ENCODE measurements around the gene TFB1M. TPM values are rescaled to one million over a fixed set of nuclear protein-coding genes. Genes with fewer than 3 reads are reported as not detected.

TFB1M gene
- total RNA-seq, 1 experiment from 2014 or later: 19.5 TPM

- no peak overlapping the region for H2AFZ ChIP-seq
- H3K9me3 ChIP-seq (ENCODE audit: insufficient read depth, low read depth): no peaks in the 10 kb centered on the region
- no peak for DNase-seq
- H3K4me1 ChIP-seq (replicated peaks; ENCODE audit: insufficient read depth): no peaks in the 10 kb centered on the region
- 0 out of 2 replicates have a peak, but pooled peaks cover 4% of the 10 kb centered on the region for H3K36me3 ChIP-seq (ENCODE audit: low read depth)
- TF ChIP-seq EZH2 (IDR thresholded peaks at IDR 0.05; ENCODE audit: low read depth) (no peak), CTCF (conservative IDR thresholded peaks at IDR 0.05) (no peak)
- ChIA-PET POLR2A (ENCODE audit: unreplicated experiment) (no interaction called here), CTCF (no interaction called here)
- intact Hi-C loops (cut with micrococcal nuclease; ENCODE audit: unreplicated experiment): no loop called here
- no peaks in the 10 kb centered on the region; the same call in 1 of the 2 replicates for H3F3A ChIP-seq (ENCODE audit: insufficient read depth, low read depth)
- no TSS peak for BruUV-seq (replicated peaks)
- H3K27me3 ChIP-seq (ENCODE audit: insufficient read depth, low read depth): no peaks in the 10 kb centered on the region
- no peaks in the 10 kb centered on the region for H4K20me1 ChIP-seq (ENCODE audit: insufficient read depth)
- H3K9me2 ChIP-seq (ENCODE audit: insufficient read depth): no peaks in the 10 kb centered on the region
- H3K27ac ChIP-seq: no peak overlapping the region
- no peak overlapping the region for H3K4me3 ChIP-seq
- H3K79me2 ChIP-seq (ENCODE audit: low read depth): no peaks in the 10 kb centered on the region
- no peak overlapping the region for H3K4me2 ChIP-seq
These were observed 23.8 kb downstream of the TFB1M start for GRCh38 chr6:155290491-155290890.

GRCh38 chr6:155287762-155288161, 26.5 kb downstream of the TFB1M start:
- H3K27ac ChIP-seq: no peak overlapping the region
- intact Hi-C loops (cut with micrococcal nuclease; ENCODE audit: unreplicated experiment): no loop called here
- no peak for DNase-seq
- TF ChIP-seq EZH2 (IDR thresholded peaks at IDR 0.05; ENCODE audit: low read depth): no peak
- TF ChIP-seq CTCF (conservative IDR thresholded peaks at IDR 0.05): no peak
- H3K9me3 ChIP-seq (ENCODE audit: insufficient read depth, low read depth): no peaks in the 10 kb centered on the region
- ChIA-PET CTCF (no interaction called here), POLR2A (ENCODE audit: unreplicated experiment) (interaction anchor here (0.6 kb wide), 1 partner anchor 26 kb away, joined by 3 read pairs; the partner anchor contains the start of gene TFB1M)
- no peak overlapping the region for H3K4me3 ChIP-seq
- H3K27me3 ChIP-seq (ENCODE audit: insufficient read depth, low read depth): no peaks in the 10 kb centered on the region
- no peaks in the 10 kb centered on the region for H4K20me1 ChIP-seq (ENCODE audit: insufficient read depth)
- no peaks in the 10 kb centered on the region for H3K79me2 ChIP-seq (ENCODE audit: low read depth)
- BruUV-seq (replicated peaks): no TSS peak
- H3F3A ChIP-seq (ENCODE audit: insufficient read depth, low read depth): peaks cover 4% of the 10 kb centered on the region; the same call in 1 of the 2 replicates
- peaks cover 15% of the 10 kb centered on the region; the same call in 1 of the 2 replicates for H3K36me3 ChIP-seq (ENCODE audit: low read depth)
- H3K9me2 ChIP-seq (ENCODE audit: insufficient read depth): no peaks in the 10 kb centered on the region
- H2AFZ ChIP-seq: no peak overlapping the region
- H3K4me2 ChIP-seq: no peak overlapping the region
- H3K4me1 ChIP-seq (replicated peaks; ENCODE audit: insufficient read depth): no peaks in the 10 kb centered on the region

- ChIA-PET CTCF (no interaction called here), POLR2A (ENCODE audit: unreplicated experiment) (no interaction called here)
- Histone ChIP-seq H3F3A (ENCODE audit: insufficient read depth, low read depth) (peaks cover 4% of the 10 kb centered on the region; the same call in 1 of the 2 replicates), H3K36me3 (ENCODE audit: low read depth) (peaks cover 15% of the 10 kb centered on the region; the same call in 1 of the 2 replicates), H4K20me1 (ENCODE audit: insufficient read depth) (no peaks in the 10 kb centered on the region), H3K4me2 (no peak overlapping the region), H3K27me3 (ENCODE audit: insufficient read depth, low read depth) (no peaks in the 10 kb centered on the region), H3K4me1 (replicated peaks; ENCODE audit: insufficient read depth) (no peaks in the 10 kb centered on the region), H3K79me2 (ENCODE audit: low read depth) (no peaks in the 10 kb centered on the region), H3K9me2 (ENCODE audit: insufficient read depth) (no peaks in the 10 kb centered on the region), H3K27ac (no peak overlapping the region), H2AFZ (no peak overlapping the region), H3K4me3 (no peak overlapping the region), H3K9me3 (ENCODE audit: insufficient read depth, low read depth) (no peaks in the 10 kb centered on the region)
- BruUV-seq (replicated peaks): no TSS peak
- TF ChIP-seq CTCF (conservative IDR thresholded peaks at IDR 0.05): no peak
- no peak for DNase-seq
- intact Hi-C loops (cut with micrococcal nuclease; ENCODE audit: unreplicated experiment): no loop called here
These were observed 29.5 kb downstream of the TFB1M start for GRCh38 chr6:155284775-155285174.
